ENCODE data around the gene ICAM1. TPM values are rescaled to one million over a fixed set of nuclear protein-coding genes. Genes with fewer than 3 reads are reported as not detected.

The ICAM1 gene
- total RNA-seq = 10 to 100 TPM in 4 of 8 experiments, 1 to 10 TPM in 2, under 1 TPM in 2; 0.22 to 72.6 (median 9.7) TPM

DNA sequence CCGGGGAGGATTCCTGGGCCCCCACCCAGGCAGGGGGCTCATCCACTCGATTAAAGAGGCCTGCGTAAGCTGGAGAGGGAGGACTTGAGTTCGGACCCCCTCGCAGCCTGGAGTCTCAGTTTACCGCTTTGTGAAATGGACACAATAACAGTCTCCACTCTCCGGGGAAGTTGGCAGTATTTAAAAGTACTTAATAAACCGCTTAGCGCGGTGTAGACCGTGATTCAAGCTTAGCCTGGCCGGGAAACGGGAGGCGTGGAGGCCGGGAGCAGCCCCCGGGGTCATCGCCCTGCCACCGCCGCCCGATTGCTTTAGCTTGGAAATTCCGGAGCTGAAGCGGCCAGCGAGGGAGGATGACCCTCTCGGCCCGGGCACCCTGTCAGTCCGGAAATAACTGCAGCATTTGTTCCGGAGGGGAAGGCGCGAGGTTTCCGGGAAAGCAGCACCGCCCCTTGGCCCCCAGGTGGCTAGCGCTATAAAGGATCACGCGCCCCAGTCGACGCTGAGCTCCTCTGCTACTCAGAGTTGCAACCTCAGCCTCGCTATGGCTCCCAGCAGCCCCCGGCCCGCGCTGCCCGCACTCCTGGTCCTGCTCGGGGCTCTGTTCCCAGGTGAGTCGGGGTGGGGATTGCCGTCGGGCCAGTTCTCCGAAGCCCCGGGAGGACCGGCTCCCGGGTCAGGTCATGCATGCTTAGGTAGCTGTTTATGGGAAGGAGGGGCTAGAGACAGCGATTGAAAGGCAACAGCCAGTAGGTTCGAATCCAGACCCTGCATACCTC lies at the start of gene ICAM1:
TSS of gene ICAM1 (plus strand) at position 505 of the 779 bp plus-strand sequence. CDS start at position 545, 40 bp downstream.
- in situ Hi-C loops (cut with MboI; ENCODE audit: low pct_unique_long_range_greater_than_20kb in 2 of 9, low sequenced_read_pairs in 9 of 9, unreplicated experiment in 9 of 9) = loop anchor here in 5 of 9 experiments (5.0 to 25.0 kb wide), 4 partner anchors 114 to 334 kb away; partner anchors contain the start of genes TYK2 (in 3 of the 5) and OLFM2 (in 1 of the 5)
- peak within 1 kb of the TSS in 1 of 2 donors; percentile 5 for H3K27ac ChIP-seq
- WGBS, 10 experiments = 0 to 8% (median 0%) methylated on average over 3 to 9 of the region's 51 CpGs; no CpG with 5 or more reads in 5 of the 10 experiments
- H3K4me1 ChIP-seq (replicated peaks in 1 of 2) = peaks cover 0 to 3% of the 10 kb centered on the region in 2 donors
- peak within 1 kb of the TSS in 3 of 5 donors; percentile 14 to 32 (median 20) for H3K4me3 ChIP-seq
- peak; percentile 39 to 77 (median 64) for ATAC-seq (replicated peaks in 6 of 8)

DNA sequence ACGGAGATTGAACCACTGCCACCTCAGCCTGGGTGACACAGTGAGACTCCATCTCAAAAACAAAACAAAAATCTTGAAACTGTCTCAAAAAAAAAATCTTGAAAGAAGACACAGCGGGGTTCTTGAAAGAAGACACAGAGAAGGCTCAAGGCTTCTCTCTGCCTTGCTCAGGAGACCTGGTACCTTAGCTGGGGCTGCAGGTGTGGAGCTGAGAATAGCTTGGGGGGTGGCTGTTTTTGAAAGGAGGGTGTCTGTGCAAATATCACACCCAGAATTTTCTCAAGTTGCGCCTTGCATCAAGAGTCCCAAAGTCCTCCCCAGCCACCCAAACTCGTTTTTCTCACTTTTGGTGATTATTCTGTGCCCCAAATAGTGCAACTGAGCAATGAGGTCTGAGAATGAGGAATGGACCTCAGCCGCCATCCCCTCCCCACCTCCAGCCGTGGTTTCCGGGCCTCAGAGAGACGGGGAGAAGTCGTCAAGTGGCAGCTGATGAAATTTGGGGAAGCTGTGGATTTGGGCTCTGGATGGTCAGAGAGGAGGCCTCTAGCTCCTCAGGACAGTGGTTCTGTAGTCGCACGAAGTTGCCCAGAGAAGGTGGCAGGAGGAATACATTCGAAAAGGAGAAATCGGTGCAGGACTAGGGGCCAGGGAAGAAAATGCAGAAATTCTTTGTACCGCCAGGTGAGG lies 48.6 kb upstream of the ICAM1 start:
- H3K4me1 ChIP-seq (replicated peaks in 1 of 2) = peaks cover 0 to 10% of the 10 kb centered on the region in 2 donors
- in situ Hi-C loops (cut with MboI; ENCODE audit: low pct_unique_long_range_greater_than_20kb in 2 of 9, low sequenced_read_pairs in 9 of 9, unreplicated experiment in 9 of 9) = no loop called here
- 50 to 100% (median 95%) methylated on average over 1 to 6 of the region's 14 CpGs; no CpG with 5 or more reads in 2 of the 10 experiments for WGBS, 10 experiments
- H3K27ac ChIP-seq = no peak overlapping the region
- no peak overlapping the region for H3K4me3 ChIP-seq
- no peak for ATAC-seq (replicated peaks in 6 of 8)

DNA sequence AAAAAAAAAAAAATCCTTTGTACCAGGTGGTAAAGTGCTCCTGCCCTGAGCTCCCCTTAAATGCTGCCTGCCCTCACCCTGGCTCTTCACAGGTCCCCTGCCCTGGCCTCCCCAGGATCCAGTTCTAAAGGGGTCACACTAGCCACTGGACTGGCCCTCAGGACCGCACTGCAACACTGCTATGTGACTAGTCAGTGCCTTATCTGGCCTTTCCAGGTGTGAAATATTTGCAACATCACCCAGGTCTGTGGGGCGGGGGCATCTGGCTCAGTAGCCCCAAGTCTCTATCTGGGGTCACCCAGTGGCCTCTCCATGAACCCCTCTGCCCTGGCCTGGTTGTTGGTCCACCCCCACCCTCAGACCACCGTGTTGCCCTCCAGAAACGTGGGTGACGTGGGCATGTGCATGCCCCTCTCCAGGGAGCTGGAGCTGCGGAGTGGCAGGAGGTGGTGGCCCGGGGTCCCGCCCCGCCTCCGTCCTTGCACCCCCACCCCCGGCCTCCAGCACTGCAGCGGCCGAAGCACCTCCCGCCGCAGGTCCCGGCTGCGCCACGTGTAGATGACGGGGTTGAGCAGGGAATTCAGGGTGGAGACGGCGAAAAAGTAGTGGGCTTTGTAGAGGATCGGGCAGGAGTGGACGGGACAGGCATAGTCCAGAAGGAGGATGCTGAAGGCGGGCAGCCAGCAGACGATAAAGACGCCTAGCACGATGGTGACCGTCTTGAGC lies 47.3 kb upstream of the ICAM1 start:
- Histone ChIP-seq H3K4me3 (no peak overlapping the region), H3K27ac (no peak overlapping the region), H3K4me1 (replicated peaks in 1 of 2) (peaks cover 0 to 15% of the 10 kb centered on the region in 2 donors)
- WGBS, 10 experiments = 98 to 100% (median 100%) methylated on average over 1 to 7 of the region's 28 CpGs; no CpG with 5 or more reads in 7 of the 10 experiments
- in situ Hi-C loops (cut with MboI; ENCODE audit: low pct_unique_long_range_greater_than_20kb in 2 of 9, low sequenced_read_pairs in 9 of 9, unreplicated experiment in 9 of 9) = no loop called here
- no peak for ATAC-seq (replicated peaks in 6 of 8)

DNA sequence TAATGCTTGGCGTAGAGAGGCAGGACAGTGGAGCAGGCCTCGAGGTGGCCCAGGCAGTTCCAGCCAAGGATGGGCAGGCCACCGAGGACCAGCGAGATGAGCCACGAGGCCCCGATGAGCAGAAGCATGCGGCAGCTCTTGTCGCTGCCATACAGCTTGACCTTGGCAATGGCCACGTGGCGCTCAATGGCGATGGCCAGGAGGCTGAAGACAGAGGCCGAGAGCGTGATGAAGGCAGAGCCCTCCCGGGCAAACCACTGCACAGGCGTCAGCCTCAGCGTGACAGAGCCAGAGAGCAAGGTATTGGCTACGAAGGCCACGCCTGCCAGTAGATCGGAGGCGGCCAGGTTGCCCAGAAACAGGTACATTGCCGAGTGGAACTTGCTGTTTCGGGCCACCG lies 46.6 kb upstream of the ICAM1 start:
- H3K4me3 ChIP-seq = no peak overlapping the region
- H3K4me1 ChIP-seq (replicated peaks in 1 of 2) = peaks cover 0 to 21% of the 10 kb centered on the region in 2 donors
- H3K27ac ChIP-seq = no peak overlapping the region
- WGBS, 10 experiments = 93 to 100% (median 100%) methylated on average over 1 to 16 of the region's 23 CpGs; no CpG with 5 or more reads in 4 of the 10 experiments
- ATAC-seq (replicated peaks in 6 of 8) = no peak
- in situ Hi-C loops (cut with MboI; ENCODE audit: low pct_unique_long_range_greater_than_20kb in 2 of 9, low sequenced_read_pairs in 9 of 9, unreplicated experiment in 9 of 9) = no loop called here

DNA sequence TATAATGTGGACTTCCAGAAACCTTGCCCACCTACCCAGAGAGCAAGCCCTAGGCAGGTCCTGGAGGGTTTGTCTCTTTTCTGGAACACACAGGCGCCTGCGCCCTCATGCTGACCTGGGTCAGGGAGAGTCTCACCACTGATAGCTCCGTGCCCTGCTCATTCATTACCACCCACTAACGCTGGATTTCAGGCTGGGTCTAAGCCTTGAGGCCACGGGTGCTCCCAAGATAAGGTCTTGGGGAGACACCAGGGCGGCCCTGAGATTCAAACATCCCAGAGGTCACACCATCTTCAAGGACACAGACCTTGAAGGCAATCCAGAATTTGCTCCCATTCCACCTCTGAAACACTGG lies 44.9 kb upstream of the ICAM1 start:
- no peak overlapping the region for H3K4me3 ChIP-seq
- in situ Hi-C loops (cut with MboI; ENCODE audit: low pct_unique_long_range_greater_than_20kb in 2 of 9, low sequenced_read_pairs in 9 of 9, unreplicated experiment in 9 of 9) = loop anchor here in 3 of 9 experiments (25.0 kb wide), 1 partner anchor 289 kb away; the partner anchor contains the start of gene OLFM2 (in 3 of the 3)
- H3K4me1 ChIP-seq (replicated peaks in 1 of 2) = peaks cover 0 to 24% of the 10 kb centered on the region in 2 donors
- no peak for ATAC-seq (replicated peaks in 6 of 8)
- H3K27ac ChIP-seq = no peak overlapping the region
- 0 to 100% (median 88%) methylated on average over 1 to 5 of the region's 6 CpGs; no CpG with 5 or more reads in 3 of the 10 experiments for WGBS, 10 experiments

DNA sequence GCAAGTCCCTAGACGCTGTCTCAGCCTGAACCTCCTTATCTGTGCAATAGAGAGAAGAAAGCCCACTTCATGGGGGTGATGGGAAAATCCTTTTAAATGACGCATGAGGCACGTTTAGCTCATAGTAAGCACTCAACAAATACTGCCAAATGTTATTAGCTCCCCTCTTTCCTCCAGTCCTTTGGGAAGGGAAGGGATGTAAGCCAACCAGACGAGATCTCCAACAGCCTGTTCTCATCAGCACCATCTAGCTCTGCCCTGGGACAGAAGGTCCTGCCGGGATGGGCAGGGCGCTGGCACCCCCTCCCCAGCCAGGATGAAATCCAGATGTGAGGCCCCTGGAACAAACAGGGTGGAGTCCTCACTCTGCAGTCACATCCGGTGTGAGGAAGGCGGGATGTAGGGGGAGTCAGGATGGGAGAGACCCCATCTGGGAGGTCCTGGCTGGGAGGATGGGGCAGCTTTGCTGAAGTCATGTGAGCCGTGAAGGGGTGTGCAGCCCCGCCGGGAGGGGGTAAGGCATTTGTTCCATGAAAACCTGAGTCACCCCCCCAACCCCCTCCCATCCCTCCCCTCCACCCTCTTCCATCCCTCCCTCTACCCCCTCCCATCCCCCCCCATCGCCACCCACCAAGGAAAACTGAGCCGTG lies 44.4 kb upstream of the ICAM1 start:
- in situ Hi-C loops (cut with MboI; ENCODE audit: low pct_unique_long_range_greater_than_20kb in 2 of 9, low sequenced_read_pairs in 9 of 9, unreplicated experiment in 9 of 9) = loop anchor here in 3 of 9 experiments (25.0 kb wide), 1 partner anchor 289 kb away; the partner anchor contains the start of gene OLFM2 (in 3 of the 3)
- peaks cover 0 to 25% of the 10 kb centered on the region in 2 donors for H3K4me1 ChIP-seq (replicated peaks in 1 of 2)

DNA sequence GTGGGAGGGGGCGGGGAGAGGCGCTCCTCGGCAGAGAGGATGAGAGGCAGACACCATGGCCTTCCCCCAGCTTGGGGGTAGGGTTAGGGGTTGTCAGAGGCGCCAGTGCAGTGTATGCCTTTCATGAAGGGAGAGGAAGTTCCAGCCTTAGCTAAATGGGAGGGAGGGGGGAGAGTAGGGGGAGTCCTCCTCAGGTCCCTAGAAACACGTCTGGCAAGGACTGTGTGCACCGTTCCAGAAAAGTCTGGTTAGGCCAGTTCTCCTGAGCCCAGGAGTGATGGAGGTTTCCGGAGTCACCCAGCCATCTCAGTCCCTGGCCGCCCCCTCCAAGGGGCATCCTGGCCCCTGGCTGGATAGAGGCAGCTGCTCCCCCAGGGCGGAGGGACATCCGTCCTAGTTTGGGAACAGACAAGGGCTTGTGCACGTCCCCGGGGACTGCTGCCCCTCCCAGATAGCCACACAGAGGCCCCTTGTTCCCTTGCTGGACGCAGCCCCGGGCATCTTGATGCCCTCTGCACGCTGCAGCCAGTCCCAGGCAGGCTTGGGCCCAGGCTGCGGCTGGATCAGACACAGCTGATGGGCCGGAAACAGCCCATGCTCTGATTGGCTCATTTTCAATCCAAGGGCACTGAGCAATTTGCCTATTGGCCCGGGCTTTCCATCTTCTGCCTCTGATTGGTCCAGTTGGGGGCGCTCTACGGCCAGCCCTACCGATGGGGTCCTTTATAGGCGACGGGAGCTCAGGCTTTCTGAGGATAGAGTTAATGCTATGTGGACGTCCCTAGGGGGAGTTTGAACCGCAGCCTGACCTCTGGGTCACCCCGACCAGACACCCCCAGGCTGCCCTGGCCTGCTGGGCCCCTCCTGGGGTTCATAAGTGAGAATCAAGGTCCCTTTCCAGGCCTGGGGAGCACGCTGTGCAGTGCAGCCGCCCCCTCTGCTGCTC lies 43.6 kb upstream of the ICAM1 start:
- in situ Hi-C loops (cut with MboI; ENCODE audit: low pct_unique_long_range_greater_than_20kb in 2 of 9, low sequenced_read_pairs in 9 of 9, unreplicated experiment in 9 of 9) = loop anchor here in 3 of 9 experiments (25.0 kb wide), 1 partner anchor 290 kb away; the partner anchor contains the start of gene OLFM2 (in 3 of the 3)
- Histone ChIP-seq H3K4me3 (no peak overlapping the region), H3K4me1 (replicated peaks in 1 of 2) (peaks cover 0 to 26% of the 10 kb centered on the region in 2 donors), H3K27ac (peak overlapping the region in 1 of 2 donors; percentile 82)
- 20 to 100% (median 92%) methylated on average over 1 to 3 of the region's 28 CpGs; no CpG with 5 or more reads in 6 of the 10 experiments for WGBS, 10 experiments
- ATAC-seq (replicated peaks in 6 of 8) = peak in 5 of 8 experiments; percentile 2 to 52 (median 45)

More for the DNA sequence above, 44.4 kb upstream of the ICAM1 start:
- Histone ChIP-seq H3K27ac (peak overlapping the region in 1 of 2 donors; percentile 4), H3K4me3 (no peak overlapping the region)
- ATAC-seq (replicated peaks in 6 of 8) = peak in 5 of 8 experiments; percentile 10 to 43 (median 33)
- 0 to 100% (median 56%) methylated on average over 1 to 5 of the region's 13 CpGs; no CpG with 5 or more reads in 2 of the 10 experiments for WGBS, 10 experiments

DNA sequence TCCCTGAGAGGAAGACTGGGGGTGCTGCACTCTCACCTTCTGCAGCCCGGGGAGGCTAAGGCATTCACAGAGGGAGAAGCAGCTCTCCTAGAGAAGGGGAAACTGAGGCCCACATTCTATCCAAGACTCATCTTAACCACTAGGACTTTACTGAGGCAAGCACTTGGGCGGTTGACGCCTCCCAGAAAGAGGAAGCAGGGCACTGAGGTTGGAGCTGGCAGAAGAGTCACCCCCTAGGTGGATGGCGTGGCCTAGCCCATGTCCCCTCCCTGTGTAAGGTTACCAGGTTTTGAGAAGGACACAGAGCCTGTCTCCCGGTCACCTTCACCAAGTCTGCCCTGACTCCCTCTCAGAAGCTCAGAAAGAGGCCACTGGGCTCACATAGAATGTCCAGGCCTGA lies 42.5 kb upstream of the ICAM1 start:
- no peak for ATAC-seq (replicated peaks in 6 of 8)
- Histone ChIP-seq H3K4me1 (replicated peaks in 1 of 2) (peaks cover 0 to 26% of the 10 kb centered on the region in 2 donors), H3K4me3 (no peak overlapping the region), H3K27ac (no peak overlapping the region)
- 60 to 100% (median 86%) methylated on average over 1 to 5 of the region's 5 CpGs; no CpG with 5 or more reads in 5 of the 10 experiments for WGBS, 10 experiments
- in situ Hi-C loops (cut with MboI; ENCODE audit: low pct_unique_long_range_greater_than_20kb in 2 of 9, low sequenced_read_pairs in 9 of 9, unreplicated experiment in 9 of 9) = loop anchor here in 3 of 9 experiments (25.0 kb wide), 1 partner anchor 291 kb away; the partner anchor contains the start of gene OLFM2 (in 3 of the 3)

GRCh38 chr19:10228920-10229319 lies 42.0 kb upstream of the ICAM1 start:
- no peak overlapping the region for H3K27ac ChIP-seq
- in situ Hi-C loops (cut with MboI; ENCODE audit: low pct_unique_long_range_greater_than_20kb in 2 of 9, low sequenced_read_pairs in 9 of 9, unreplicated experiment in 9 of 9) = loop anchor here in 3 of 9 experiments (25.0 kb wide), 1 partner anchor 292 kb away; the partner anchor contains the start of gene OLFM2 (in 3 of the 3)
- 50 to 100% (median 65%) methylated on average over 1 to 2 of the region's 2 CpGs; no CpG with 5 or more reads in 6 of the 10 experiments for WGBS, 10 experiments
- peaks cover 0 to 26% of the 10 kb centered on the region in 2 donors for H3K4me1 ChIP-seq (replicated peaks in 1 of 2)
- no peak overlapping the region for H3K4me3 ChIP-seq
- no peak for ATAC-seq (replicated peaks in 6 of 8)

- peak overlapping the region; percentile 76 to 99 (median 87) for H3K4me3 ChIP-seq
- peak in 7 of 8 experiments; percentile 5 to 55 (median 20) for ATAC-seq (replicated peaks in 6 of 8)
- peaks cover 0 to 26% of the 10 kb centered on the region in 2 donors for H3K4me1 ChIP-seq (replicated peaks in 1 of 2)
- peak overlapping the region; percentile 76 to 85 for H3K27ac ChIP-seq
- in situ Hi-C loops (cut with MboI; ENCODE audit: low pct_unique_long_range_greater_than_20kb in 2 of 9, low sequenced_read_pairs in 9 of 9, unreplicated experiment in 9 of 9) = loop anchor here in 3 of 9 experiments (25.0 kb wide), 1 partner anchor 293 kb away; the partner anchor contains the start of gene OLFM2 (in 3 of the 3)
- 0% methylated on average over 2 of the region's 70 CpGs; no CpG with 5 or more reads in 7 of the 10 experiments for WGBS, 10 experiments
Measured at GRCh38 chr19:10230173-10230860, 40.6 kb upstream of the ICAM1 start.
